Cortex of kidney (tissue), 1 donor: Measurements from ENCODE around the gene KCNJ5.

Experiments used
- DNase-seq: peaks from one replicate; lab custom pipeline; 2025; lab: John Stamatoyannopoulos, UW

KCNJ5 gene

DNA sequence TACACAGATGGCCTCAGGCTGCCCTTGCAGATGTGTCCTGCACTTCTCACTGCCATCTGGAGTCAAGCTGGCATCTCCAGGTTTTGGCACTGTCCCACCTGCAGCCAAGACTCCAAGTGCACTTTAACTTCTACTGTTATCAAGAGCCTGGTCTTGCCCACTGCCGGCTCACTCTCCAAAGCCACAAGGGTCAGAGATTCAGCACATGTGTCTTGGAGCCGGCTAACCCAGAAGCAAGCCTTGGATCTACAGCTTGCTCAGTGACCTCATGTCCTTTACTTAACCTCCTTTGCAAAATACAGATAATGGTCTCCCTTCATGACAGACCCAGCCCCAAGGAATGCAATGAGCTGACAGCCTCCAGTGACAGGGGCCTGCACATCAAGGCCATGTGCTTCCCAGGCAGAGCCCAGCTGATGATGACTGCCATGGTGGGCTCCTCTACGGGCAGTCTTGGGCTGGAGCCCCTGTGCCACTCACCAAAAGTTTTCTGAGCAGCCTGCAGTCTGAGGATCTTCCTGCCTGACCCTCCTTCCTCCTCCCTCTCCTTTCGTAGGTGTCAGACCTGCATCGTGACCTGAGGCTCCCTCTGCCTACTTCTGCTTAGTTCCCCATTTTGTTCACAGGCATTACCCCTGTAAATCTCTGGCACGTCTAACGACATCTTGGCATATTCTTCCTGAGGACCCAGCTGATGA lies 42.5 kb downstream of the KCNJ5 start:
- no peak for DNase-seq

DNA sequence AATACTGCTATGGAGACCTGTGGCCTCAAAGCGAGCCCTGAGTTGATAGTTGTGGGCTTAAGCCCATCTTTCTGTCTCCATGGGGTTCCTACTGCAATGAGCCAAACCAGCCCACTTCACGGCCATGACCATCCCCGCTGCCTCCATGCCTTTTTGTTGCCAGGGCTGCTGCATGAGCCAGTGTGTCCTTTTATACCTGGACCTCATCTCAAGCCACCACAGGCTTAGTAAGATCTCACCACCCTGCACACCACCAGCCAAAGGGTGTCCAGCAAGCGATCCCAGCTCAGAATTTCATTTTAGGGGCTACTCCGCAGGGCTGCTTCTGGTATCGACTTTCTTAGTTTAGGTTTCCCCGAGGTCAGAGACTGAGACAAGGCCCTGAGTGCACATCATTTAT lies 43.2 kb downstream of the KCNJ5 start:
- DNase-seq: no peak

DNA sequence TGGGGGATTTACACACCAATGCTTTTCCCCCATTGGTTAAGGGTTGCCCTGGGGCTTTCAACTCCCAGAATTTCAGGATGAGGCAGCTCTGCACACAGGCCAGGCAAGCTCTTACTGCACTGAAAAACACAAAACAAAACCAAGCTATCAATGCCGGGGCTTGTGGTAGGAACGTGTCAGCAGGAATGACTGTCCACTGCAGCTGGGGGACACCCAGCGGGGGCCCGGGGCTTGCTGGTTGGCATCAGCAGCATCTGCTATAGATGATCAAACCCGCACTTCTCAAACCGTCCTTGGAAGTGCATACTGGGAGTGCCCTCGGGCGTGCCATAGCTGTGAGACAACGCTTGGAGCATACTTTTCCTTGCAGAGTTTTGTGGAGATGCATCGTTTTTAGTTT lies 43.8 kb downstream of the KCNJ5 start:
- DNase-seq: no peak

DNA sequence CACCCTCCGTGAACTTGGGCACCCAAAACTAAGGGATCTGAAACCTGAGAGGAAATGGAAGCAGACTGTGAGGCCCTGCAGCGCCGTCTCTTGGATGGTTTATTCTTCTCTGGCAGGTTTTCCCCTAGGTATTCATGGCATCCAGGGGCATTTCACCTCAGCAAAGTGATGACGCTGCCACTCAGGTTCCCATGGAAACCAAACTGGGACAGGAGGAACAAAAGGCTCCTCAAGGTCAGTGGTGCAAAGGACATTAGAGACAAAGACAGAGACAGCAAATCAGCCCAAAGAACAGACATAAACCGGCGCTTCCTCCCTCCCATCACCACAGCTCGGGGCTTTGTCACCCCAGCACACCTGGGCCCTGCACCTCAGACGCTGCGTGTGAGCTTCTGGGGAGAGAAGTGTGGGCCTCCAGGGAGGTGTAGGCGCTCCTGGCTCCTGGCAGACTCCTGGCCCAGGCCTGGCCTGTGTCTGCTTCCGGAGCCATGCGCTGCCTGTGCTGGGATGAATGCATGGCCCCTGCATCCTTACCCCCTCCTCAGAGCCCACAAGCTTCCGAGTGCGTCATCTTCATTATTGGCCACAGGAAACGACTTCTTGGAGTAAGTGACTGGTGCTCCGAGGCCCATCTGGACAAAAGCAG lies 45.6 kb downstream of the KCNJ5 start:
- no peak for DNase-seq

DNA sequence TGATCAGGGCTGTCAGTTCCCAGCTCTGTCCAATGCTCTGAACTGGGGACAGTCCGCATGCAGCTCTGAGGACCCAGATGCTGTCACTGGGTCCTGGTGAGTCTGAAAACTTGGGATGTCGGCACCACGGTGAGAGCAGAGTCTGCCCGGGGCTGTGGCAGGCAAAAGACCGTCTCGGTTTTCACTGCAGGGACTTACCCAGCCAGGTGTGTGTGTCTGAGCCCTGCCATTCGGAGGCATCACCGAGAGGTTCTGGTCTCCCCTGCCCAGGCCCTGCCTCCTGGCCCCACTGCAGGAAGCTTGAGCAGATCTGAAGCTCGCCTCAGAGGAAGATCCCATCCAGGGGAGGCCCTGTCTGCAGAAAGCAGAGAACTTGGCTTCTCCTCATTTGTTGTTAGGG lies 46.3 kb downstream of the KCNJ5 start:
- no peak for DNase-seq

DNA sequence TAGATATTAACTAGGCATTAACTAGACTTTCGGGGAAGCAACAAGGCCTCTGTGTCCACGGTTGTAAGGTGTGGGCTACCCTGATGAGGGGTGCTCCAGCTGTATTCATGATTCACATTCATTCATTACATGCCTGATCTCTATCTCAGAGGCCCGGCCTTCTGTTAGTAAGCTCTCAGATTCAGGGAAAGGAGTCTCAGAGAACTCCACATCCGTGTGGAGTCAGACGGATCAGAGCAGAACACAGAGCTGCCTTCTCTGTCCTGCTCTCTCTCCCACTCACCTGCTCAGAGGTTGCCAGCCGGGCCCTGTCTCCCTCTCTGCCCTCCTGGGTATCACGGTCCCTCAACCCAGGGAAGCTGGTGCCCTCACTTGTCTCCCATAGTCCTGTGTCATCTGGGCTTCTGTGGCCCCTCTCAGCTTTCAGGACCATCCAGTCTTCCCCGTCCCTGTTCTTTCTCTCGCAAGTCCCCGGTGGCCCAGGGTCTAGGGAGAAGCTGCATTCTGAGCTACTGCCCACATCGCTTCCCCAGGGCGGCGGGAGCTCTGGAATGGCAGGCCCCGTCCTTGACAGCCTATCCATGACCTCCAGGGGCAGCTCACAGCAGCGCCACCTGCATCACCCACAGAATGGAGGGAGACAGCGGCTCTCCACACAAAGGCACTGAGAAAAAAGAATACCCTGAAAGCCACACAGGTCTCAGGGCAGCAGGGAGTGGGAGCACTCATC lies 47.2 kb downstream of the KCNJ5 start:
- DNase-seq: no peak

DNA sequence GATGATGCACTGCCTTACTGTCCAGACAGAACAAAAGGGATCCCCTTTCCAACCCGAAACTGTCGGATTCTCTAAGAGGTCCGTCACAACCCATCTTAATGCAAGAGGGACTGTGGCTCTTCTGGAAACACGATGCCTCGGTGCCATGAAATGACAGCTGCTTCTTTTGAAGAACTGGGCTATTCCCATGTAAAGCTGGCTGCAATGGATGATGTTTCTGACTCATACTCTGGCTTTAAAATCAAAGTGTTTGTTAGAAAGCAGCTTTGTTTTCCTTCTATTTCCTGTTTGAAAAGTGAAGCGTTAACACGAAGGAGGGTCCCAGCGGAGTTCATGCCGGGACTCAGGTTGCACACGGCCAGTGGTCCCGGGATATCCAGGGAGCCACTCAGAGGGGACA lies 48.4 kb downstream of the KCNJ5 start:
- DNase-seq: no peak

DNA sequence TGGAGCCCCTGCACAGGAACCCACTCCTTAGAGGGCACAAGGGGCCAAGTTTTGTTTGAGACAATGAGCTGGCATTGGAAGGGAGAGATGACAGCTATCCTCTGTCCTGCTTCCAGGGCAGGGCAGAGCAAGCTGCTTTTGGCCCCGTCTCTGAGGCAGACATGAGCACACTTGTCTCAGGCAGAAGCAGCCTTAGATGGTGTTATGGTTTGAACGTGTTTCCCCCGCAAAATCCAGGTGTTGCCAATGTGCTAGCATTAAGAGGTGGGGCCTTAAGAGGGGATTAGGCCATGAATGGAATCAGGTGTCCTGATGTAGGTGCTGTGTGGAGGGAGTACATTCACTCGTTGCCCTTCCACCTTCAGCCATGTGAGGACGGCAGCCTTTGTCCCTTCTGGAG lies 49.0 kb downstream of the KCNJ5 start:
- no peak for DNase-seq

DNA sequence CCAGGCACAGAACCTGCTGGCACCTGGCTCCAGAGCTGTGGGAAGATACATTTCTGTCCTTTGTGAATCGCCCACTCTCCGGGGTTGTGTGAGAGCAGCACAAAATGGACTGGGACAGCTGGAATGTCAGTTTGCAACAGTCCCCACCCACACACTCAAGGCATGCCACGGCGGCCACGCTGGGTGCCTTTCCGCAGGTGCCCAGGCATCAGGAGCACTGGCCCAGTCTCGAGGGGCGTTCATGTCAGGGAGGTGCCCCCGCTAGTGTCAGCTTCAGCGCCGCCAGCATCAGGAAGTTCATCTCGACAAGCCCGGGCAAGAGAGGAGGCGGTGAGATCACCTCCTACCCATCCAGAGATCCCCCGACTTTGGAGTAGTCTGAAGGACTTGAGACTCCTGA lies 49.4 kb downstream of the KCNJ5 start:
- DNase-seq: no peak

DNA sequence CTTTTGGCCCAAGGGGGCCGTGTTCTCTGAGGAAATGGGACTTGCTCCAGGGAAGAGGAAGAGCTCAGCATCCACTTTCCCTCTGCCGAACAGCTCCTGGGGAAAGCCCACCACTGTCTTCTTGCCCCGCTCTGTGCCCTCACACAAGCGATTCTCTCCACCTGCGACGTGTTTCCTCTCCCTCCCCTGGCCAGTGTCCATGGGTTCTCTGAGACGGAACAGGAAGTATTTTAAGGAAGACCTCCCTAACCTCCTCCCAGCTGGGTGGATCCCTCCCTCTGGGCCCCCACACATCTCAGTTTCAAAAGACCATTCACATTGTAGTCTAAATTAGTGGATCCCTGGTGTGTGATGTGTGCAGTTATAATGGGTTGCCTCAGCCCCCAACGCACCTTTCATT lies 50.0 kb downstream of the KCNJ5 start:
- DNase-seq: no peak

DNA sequence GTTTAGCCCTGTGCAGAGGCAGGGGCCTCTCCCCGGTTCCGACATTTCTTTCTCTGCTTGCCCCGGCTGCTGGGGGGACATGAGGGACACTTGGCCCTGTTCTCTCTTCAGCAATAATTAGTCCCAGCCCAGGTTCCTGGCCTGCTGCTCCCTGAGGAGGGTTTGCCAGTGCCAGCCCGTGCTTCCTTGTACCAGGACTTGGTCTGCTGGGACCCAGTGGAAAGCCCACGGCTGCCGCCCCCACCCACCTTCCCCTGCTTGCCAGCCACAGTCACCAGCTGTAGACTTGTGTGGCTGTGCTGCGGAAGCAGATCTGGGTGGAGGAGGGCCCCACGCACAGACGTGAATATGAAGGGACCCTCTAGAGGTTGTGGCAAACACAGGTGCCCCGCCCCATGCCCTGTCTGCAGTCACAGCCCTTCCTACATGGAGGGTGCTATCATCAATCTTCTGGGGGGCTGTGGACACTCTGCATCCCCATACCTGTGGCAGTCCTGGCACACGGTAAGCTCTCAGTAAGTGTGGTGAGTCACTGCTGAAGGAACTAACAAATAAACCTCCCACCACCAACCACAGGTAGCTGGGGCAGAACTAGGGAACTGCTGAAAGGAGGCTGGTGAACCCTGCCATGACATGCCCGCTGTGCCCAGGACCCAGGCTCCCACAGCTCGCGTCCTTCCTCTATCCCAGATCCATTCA lies 50.6 kb downstream of the KCNJ5 start:
- DNase-seq: no peak

DNA sequence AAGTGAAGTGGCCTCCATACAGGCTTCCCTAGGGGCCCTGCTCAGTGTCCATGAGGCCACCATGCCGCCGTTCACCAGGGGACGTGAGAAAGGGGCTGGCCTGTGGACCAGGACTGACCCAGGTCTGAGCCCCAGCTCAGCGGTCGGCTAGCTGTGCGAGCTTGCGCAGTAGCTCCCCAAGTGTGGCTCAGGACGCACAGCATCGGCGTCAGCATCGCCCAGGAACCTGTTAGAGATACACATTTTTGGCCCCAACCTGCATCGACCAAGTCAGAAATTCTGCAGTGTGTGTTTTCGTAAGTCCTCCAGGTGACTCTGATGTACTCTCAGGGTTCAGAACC lies 51.1 kb downstream of the KCNJ5 start:
- no peak for DNase-seq

DNA sequence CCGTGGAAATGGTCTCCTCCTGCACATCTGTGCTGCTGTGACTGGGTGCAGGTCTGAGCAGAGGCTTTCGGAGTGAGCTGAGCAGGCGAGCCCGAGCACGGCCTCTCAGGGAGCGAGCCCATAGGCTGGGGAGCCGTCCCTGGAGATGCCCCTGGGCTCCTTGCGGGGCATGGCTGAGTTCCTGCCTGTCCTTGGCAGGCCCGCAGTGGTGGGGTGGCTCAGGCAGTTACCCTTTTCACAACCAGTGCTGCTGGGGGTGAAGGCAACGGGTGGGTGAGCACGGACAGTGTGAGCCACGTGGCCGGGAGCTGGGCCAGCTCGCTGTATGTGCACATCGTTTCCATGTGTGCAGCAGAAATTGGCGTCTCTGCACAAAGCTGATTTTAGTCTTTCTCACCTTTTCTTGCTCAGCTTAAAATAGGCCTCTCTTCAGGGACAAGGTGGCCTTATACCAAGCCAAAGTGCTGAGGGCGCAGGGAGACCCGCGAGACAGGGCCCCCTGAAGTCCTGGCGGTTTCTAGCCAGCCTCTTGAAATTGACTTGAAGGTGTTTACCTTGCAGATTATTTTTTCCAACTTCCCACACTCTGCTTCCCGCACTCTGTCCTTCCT lies 51.8 kb downstream of the KCNJ5 start, which contains the start of gene TP53AIP1:
TSS of gene TP53AIP1 (minus strand) at position 55 of the 611 bp plus-strand sequence. CDS start 5,053 bp downstream, outside the sequence.
- DNase-seq: no peak

DNA sequence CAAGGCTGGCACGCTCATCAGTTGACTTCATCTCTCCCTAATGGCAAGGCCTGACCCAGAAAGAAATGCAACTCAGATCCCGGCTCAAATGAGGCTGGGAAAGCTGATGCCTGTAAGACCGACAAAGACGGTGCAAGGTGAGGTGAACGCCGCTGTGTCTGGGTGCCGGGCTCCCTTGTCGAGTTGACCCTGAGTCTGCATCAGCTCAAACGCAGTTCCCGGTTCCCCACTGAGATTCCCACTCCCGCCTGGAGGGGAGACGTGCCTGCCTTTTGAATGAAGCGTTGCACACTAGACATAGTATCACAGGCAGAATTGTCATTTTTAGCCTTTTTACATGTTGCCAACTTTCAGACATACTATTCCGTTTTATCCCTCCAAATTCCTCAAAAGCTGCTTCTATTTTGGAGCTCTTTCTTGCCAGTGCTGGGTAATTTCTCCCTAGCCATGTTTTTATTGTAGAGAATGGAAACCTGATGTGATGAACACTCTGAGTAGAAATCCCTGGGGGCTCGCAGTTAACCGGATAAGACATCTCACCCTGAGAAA lies 52.3 kb downstream of the KCNJ5 start:
- DNase-seq: no peak

DNA sequence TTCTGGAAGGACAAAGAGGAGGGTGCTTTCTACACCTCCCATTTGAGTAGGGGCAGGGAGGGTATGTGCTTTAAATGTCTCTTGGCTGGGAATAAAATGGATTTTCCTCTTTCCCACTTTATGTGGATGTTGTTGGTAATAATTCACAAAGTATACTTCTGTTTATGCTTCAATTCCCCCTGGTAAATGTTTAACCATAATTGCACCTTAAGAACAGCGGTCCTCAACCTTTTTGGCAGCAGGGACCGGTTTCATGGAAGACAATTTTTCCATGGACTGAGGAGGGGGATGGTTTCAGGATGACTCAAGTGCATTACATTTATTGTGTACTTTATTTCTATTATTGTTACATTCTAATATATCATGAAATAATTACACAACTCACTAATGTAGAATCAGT lies 55.5 kb downstream of the KCNJ5 start:
- DNase-seq: no peak

DNA sequence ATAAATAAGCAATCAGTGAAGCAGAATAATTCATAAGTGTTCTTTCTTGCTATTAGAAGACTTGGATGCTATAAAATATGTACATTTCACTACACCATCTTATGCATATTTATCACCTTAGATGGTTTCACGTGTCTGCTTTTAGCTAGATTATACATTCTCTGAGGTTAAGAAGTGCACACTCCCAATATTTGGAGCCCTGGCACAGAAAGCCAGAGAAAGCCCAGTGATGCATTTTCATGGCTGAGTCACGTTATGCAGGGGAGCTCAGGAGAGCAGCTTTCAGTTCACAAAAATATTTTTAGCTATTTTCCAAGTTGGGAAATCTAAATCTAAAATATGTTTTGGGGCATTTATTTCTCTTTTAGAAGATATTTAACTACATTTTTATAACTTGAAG lies 56.6 kb downstream of the KCNJ5 start:
- DNase-seq: no peak

DNA sequence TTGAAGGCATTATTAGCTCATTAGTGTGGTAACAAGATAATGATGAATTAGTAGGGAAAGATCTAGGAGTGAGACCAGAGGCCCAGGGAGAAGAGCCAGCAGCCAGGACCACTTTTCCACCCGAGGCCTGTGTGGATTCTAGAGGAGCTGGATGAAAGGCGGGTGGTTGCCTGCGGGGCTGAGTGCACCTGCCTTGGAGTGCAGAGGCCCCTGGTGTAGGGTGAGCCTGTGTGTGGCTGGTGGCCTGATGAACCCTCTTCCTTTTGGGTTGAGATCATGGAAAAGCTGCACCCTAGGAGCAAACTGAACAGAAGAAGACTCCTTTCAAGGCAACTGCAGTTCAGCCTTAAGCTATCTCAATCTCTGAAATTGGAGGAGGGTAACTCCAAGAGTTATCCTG lies 57.4 kb downstream of the KCNJ5 start:
- DNase-seq: no peak

DNA sequence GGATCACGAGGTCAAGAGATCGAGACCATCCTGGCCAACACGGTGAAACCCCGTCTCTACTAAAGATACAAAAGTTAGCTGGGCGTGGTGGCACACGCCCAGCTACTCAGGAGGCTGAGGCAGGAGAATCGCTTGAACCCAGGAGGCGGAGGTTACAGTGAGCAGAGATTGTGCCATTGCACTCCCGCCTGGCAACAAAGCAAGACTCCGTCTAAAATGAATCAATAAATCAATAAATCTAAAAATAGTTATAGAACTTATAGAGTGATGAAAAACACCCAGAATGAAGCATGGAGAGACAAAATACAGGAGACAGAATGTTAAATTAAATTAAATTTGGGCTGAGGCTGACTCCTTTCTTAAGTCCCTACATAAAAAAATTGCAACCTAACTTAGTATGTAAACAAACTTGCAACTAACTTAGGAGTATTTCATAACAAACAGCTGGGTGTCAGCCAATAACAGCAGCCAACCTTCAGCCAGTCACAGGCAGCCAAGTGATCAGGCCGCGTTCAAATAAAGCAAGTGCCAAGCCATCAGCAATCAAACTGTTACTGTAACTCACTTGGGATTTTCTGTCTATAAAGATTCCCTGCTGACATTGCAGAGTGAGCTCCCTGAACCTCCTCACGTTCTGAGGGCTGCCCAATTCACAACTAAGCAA lies 58.8 kb downstream of the KCNJ5 start:
- DNase-seq: no peak

DNA sequence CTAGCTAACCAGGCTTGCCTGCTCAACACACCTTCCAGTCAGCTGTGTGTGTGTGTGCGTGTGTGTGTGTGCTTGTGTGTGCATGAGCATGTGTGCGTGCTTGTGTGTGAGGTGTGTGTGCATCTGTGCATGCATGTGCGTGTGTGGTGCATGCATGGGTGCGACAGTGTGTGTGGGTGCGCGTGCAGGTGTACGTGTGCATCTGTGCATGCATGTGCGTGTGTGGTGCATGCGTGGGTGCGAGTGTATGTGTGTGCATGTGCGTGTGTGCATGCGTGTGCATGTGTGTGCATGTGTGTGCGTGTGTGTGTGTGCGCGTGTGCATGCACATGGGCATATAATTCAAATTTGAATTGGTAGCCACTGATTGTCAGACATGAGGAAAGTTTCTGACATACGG lies 62.0 kb downstream of the KCNJ5 start:
- DNase-seq: no peak

DNA sequence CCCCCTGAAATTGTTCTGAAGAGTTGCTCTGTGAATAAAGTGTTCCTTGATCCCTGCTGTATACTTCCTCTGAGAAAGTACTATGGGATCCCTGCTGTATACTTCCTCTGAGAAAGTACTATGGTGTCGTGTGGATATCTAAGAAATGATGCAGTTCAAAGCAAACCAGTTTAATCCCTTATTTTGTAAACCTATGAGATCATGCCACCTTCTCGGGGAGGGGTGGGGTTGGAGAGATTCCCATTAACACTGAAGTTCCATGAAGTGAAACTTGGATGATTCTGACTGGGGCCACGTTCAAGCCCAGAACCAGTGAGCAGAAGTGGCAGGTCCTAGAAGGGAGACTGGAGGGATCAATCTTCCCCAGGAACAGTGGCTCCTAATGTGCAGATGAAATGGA lies 64.5 kb downstream of the KCNJ5 start:
- no peak for DNase-seq

DNA sequence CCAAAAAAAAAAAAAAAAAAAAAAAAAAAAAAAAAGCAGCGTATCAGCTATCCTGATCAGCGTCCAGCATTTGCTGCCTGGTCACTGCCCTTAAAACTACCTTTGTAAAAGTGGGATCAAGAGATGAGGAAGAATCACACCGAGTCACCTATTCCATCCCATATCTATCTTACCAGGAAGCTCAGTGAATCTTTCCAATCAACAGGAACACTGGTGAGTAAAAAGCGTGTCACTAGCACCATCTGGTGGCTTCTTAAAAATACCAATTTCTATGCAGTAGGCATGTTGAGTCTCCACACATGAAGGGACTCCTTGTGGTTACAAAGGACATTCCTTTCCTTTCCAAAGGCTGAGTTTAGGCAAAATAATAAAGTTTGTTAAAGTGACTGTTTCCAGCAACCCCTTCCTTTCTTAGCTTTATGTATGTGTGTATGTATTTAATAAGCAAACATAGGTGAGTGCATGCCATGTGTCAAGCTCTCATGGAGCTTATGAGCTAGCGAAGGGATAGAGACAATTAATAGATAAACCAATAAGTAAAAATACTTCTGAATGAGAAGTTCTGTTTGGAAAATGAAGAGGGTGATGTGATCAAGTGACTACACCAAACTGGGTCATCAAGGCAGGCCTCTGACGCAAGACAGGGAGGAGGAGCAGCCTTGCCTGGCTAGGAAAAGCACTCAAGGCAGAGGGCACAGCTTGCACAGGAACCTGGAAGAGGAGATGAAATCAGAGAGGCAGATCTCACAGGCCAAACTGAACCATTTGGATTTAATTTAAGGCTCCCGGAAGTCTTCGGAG lies 65.4 kb downstream of the KCNJ5 start:
- no peak for DNase-seq
